HG03521 (cell line): ENCODE data around the gene CBLN3.

ENCODE experiments used
- ATAC-seq: cut with Tn5 transposase; IDR thresholded peaks from one replicate; pipeline ENCODE4 v1.9.1; 2021; ENCODE audit warnings: mild to moderate bottlenecking, moderate library complexity; ENCODE audit not compliant: unreplicated experiment

Gene CBLN3

GRCh38 chr14:24385524-24385923, 43.9 kb downstream of the CBLN3 start:
- ATAC-seq = no peak

- ATAC-seq = no peak
Measured at GRCh38 chr14:24384169-24384568, 45.3 kb downstream of the CBLN3 start.

- ATAC-seq = no peak
Measured at GRCh38 chr14:24382064-24382371, 47.5 kb downstream of the CBLN3 start.

- no peak for ATAC-seq
Measured at GRCh38 chr14:24381363-24382063, 48.0 kb downstream of the CBLN3 start.

- ATAC-seq = no peak
Measured at GRCh38 chr14:24379907-24380730, 49.3 kb downstream of the CBLN3 start.

GRCh38 chr14:24378981-24379906, 50.2 kb downstream of the CBLN3 start:
- no peak for ATAC-seq

- ATAC-seq = no peak
Measured at GRCh38 chr14:24378327-24378726, 51.1 kb downstream of the CBLN3 start.

GRCh38 chr14:24377657-24378056, 51.8 kb downstream of the CBLN3 start:
- no peak for ATAC-seq

GRCh38 chr14:24377126-24377525, 52.3 kb downstream of the CBLN3 start:
- no peak for ATAC-seq
